KOPT-K1 (cell line): ENCODE results near the gene MFN2.
A peak's percentile ranks its signal among the peaks of the same experiment; 100 is the strongest.
"Not testable (repeated sequence)": the region's sequence is repeated elsewhere in the genome, so short reads cannot be mapped to it uniquely, and the experiment has no call there.

Experiments used
- H3K27ac ChIP-seq: fragments of 200-600 bp; sonication (generic); 2 replicates; pipeline ENCODE4 v1.5.1; 2016; ENCODE audit warnings: antibody characterized with exemption, mild to moderate bottlenecking, low read depth, low read length; ENCODE audit not compliant: poor library complexity, severe bottlenecking
- H3K36me3 ChIP-seq: fragments of 200-600 bp; sonication (generic); 2 replicates; pipeline ENCODE4 v1.5.1; 2017; ENCODE audit warnings: antibody characterized with exemption, mild to moderate bottlenecking, low read length, moderate library complexity; ENCODE audit not compliant: insufficient read depth
- H3K9me3 ChIP-seq: fragments of 200-600 bp; sonication (generic); 2 replicates; pipeline ENCODE4 v1.5.1; 2017; ENCODE audit warnings: antibody characterized with exemption, low read length, mild to moderate bottlenecking; ENCODE audit not compliant: insufficient read depth, poor library complexity, severe bottlenecking

MFN2 gene

DNA sequence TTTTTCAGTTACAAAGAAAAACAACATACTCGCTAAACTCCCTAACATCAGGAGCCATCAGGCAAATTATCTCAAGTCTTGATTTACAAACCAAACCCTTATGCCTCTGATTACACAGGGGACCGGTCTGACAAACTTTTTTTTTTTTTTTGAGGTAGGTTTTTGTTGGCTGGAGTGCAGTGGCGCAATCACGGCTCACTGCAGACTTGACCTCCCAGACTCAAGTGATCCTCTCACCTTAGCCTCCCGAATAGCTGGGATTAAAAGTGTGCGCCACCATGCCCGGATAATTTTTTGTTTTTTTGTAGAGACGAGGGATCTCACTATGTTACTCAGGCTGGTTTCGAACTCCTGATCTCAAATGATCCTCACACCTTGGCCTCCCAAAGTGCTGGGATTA is 35.3 kb downstream of the MFN2 start:
- Histone ChIP-seq H3K9me3 (no peaks in the 10 kb centered on the region), H3K27ac (no peak overlapping the region), H3K36me3 (peaks cover 33% of the 10 kb centered on the region)

DNA sequence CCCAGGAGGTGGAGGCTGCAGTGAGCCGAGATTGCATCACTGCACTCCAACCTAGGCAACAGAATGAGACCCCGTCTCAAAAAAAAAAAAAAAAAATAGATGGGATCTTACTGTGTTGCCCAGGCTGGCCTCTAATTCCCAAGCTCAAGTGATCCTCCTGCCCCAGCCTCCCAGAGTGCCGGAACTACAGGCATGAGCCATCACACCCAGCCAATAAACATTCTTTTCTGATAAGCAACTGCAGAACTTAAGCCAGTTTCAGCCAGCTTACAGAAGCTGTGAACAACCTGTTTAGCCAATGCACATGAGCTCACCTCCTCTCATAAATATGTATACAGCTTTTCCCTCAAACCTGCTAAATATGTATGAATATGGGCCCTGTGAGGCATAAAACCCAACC is 35.9 kb downstream of the MFN2 start:
- Histone ChIP-seq H3K9me3 (no peaks in the 10 kb centered on the region), H3K27ac (no peak overlapping the region), H3K36me3 (peaks cover 26% of the 10 kb centered on the region)

- H3K27ac ChIP-seq = peak overlapping the region; percentile 65
These were observed 39.7 kb downstream of the MFN2 start for GRCh38 chr1:12019858-12020509.

DNA sequence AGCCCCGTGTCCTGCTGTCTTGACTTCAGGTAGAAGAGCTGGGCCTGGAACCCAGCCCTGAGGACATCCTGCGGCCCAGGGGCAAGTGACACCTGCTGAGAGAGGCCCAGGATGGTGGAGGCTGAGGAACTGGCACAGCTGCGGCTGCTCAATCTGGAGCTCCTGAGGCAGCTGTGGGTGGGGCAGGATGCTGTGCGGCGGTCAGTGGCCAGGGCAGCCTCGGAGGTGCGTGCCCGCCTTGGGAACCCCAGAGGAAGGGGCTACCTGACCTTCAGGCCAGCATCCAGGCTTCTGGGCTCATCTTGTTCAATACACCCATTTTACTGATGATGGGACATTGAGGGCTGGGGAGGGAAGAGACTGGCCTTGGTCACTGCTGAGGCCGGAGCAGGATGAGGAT is 41.4 kb downstream of the MFN2 start:
- Histone ChIP-seq H3K36me3 (peaks cover 44% of the 10 kb centered on the region), H3K27ac (no peak overlapping the region), H3K9me3 (no peaks in the 10 kb centered on the region)

More at GRCh38 chr1:12019858-12020509, 39.7 kb downstream of the MFN2 start:
- Histone ChIP-seq H3K36me3 (peaks cover 28% of the 10 kb centered on the region), H3K9me3 (no peaks in the 10 kb centered on the region)

GRCh38 chr1:12022036-12022435 is 41.8 kb downstream of the MFN2 start:
- Histone ChIP-seq H3K36me3 (peaks cover 48% of the 10 kb centered on the region), H3K27ac (no peak overlapping the region), H3K9me3 (no peaks in the 10 kb centered on the region)

GRCh38 chr1:12026586-12026985 is 46.3 kb downstream of the MFN2 start:
- no peak overlapping the region for H3K27ac ChIP-seq
- H3K36me3 ChIP-seq = peaks cover 92% of the 10 kb centered on the region
- no peaks in the 10 kb centered on the region for H3K9me3 ChIP-seq

- Histone ChIP-seq H3K27ac (no peak overlapping the region), H3K9me3 (no peaks in the 10 kb centered on the region), H3K36me3 (peaks cover 86% of the 10 kb centered on the region)
These were observed 48.0 kb downstream of the MFN2 start for GRCh38 chr1:12028248-12028647.

GRCh38 chr1:12028957-12029511 is 48.8 kb downstream of the MFN2 start:
- Histone ChIP-seq H3K9me3 (no peaks in the 10 kb centered on the region), H3K27ac (no peak overlapping the region), H3K36me3 (peaks cover 83% of the 10 kb centered on the region)

DNA sequence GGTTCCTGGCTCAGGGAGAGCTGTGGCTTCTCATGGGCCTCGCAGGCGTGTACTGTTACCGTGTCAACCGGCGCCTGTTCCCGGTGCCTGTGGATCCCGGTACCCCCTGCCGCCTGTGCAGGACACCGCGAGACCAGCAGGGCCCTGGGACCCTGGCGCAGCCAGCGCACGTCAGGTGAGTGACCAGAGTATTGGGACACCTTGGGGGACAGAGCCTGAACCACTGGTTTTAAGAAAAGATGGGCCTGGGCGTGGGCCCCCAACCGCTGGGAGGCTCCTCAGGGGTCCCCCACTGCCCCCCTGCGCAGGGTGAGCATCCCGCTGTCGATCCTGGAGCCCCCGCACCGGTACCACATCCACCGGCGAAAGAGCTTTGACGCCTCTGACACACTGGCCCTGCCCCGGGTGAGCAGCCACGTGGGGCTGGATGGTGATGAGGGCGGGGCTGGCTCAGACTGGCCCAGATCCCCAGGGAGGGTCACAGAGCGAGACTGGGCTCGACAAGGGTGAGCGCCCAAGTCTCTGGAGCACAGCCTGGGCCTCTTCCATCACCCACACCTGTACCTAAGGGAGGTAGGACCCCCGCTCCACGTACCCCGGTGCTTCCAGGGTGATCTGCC is 49.6 kb downstream of the MFN2 start:
- Histone ChIP-seq H3K9me3 (no peaks in the 10 kb centered on the region), H3K27ac (no peak overlapping the region), H3K36me3 (peaks cover 75% of the 10 kb centered on the region)

DNA sequence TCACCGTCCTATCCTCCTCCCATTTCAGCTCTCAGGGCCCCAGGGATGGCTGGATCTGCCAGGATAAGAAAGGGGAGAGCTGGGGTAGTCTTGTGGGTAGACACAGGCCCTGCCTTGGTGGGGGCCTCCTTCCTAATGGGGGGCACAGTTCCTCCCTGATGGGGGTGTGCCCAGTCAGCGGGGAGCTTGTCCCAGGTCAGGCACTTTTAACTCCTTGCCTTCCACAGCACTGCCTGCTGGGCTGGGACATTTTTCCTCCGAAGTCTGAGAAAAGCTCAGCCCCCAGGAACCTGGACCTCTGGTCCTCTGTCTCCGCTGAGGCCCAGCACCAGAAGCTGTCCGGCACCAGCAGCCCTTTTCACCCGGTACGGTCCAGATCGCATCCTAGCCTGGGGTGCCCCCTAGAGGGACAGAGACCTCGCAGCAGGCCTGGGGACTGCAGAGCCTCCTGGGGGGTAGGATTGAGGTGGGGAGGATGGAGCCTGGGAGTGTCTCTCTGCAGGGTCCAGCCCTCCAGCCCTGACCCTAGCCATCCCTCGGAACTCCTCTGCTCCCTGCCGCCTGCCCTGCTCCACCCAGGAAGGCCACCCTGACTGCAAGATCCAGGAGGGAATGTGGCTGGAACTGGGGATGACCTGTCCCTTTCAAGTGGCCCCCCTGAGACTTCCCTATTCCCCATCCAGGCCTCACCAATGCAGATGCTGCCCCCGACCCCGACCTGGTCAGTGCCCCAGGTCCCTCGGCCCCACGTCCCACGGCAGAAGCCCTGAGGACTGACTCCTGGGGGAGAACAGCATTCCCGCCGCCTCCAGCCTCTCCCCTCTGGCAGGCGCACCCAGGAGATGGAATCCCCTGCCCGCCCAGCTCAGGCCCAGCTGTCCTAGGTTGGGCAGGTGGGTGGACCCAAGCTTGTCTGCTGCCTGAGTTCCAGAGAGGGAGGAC is 51.1 kb downstream of the MFN2 start:
- Histone ChIP-seq H3K9me3 (no peaks in the 10 kb centered on the region), H3K36me3 (peaks cover 60% of the 10 kb centered on the region), H3K27ac (no peak overlapping the region)

- Histone ChIP-seq H3K27ac (no peak overlapping the region), H3K9me3 (no peaks in the 10 kb centered on the region), H3K36me3 (peaks cover 52% of the 10 kb centered on the region)
These were observed 51.9 kb downstream of the MFN2 start for GRCh38 chr1:12032161-12032621.

DNA sequence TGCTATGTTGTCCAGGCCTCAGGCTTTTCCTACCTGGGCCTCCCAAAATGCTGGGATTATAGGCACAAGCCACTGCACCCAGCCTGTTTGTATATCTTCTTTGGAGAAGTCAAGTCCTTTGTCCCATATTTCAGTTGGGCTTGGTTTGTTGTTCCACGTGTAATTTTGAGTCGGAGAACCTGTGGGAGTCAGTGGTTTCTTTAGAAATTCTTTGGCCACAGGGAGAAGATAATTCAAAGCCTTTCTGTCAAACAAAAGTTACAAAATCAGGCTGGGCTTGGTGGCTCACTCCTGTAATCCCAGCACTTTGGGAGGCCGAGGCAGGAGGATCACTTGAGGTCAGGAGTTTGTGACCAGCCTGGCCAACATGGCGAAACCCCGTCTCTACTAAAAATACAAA is 53.2 kb downstream of the MFN2 start:
- H3K36me3 ChIP-seq = peaks cover 39% of the 10 kb centered on the region
- not testable (repeated sequence) for H3K27ac ChIP-seq, H3K9me3 ChIP-seq

GRCh38 chr1:12034381-12034801 is 54.1 kb downstream of the MFN2 start:
- no peaks in the 10 kb centered on the region for H3K9me3 ChIP-seq
- peaks cover 30% of the 10 kb centered on the region for H3K36me3 ChIP-seq
- no peak overlapping the region for H3K27ac ChIP-seq

GRCh38 chr1:12035312-12035711 is 55.1 kb downstream of the MFN2 start:
- H3K36me3 ChIP-seq = peaks cover 20% of the 10 kb centered on the region; the same call in 1 of the 2 replicates
- H3K9me3 ChIP-seq = no peaks in the 10 kb centered on the region
- no peak overlapping the region for H3K27ac ChIP-seq
